CD4-positive, alpha-beta T cell treated with Interleukin-17A for 1 hour (primary cell): ENCODE measurements around the gene SRSF6.
"Not testable (repeated sequence)": the region's sequence is repeated elsewhere in the genome, so short reads cannot be mapped to it uniquely, and the experiment has no call there.

Experiments
- DNase-seq: peaks from one replicate; pipeline ENCODE4 v3.0.0-alpha.2; 2020

SRSF6 gene

GRCh38 chr20:43490038-43490437, 32.3 kb downstream of the SRSF6 start:
- no peak for DNase-seq

DNA sequence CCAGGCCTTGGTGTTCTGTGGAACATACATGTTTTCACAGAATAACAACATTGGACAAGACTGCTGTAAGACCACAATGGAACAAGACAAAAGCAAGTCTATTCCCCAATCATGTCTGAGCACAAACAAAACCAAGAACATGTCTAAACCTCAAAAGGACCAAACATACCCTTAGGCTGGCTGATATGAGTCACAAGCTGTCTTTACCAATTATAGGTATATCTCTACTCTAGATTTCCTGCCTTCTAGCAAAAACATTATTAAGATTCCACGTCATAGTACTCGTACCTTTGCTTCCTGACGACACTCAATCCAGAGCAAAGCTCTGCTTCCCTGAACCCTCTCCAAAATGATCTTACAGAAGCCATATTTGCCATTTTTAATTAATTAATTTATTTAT, 34.4 kb downstream of the SRSF6 start:
- no peak for DNase-seq

GRCh38 chr20:43495388-43495787, 37.7 kb downstream of the SRSF6 start:
- DNase-seq: no peak

DNA sequence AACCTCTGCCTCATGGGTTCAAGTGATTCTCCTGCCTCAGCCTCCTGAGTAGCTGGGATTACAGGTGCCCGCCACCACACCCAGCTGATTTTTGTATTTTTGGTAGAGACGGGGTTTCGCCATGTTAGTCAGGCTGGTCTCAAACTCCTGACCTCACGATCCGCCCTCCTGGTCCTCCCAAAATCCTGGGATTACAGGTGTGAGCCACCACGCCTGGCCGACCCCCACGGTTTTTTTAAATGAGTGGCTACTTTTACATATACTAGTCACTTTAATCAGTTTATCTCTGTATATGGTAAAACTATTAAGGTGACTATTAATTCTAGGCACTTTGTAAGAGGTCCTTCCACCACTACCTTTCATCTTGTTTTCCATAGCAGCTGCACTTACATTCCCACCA, 44.3 kb downstream of the SRSF6 start:
- DNase-seq: not testable (repeated sequence)

- no peak for DNase-seq
These were observed 48.5 kb downstream of the SRSF6 start for GRCh38 chr20:43506238-43506637.

DNA sequence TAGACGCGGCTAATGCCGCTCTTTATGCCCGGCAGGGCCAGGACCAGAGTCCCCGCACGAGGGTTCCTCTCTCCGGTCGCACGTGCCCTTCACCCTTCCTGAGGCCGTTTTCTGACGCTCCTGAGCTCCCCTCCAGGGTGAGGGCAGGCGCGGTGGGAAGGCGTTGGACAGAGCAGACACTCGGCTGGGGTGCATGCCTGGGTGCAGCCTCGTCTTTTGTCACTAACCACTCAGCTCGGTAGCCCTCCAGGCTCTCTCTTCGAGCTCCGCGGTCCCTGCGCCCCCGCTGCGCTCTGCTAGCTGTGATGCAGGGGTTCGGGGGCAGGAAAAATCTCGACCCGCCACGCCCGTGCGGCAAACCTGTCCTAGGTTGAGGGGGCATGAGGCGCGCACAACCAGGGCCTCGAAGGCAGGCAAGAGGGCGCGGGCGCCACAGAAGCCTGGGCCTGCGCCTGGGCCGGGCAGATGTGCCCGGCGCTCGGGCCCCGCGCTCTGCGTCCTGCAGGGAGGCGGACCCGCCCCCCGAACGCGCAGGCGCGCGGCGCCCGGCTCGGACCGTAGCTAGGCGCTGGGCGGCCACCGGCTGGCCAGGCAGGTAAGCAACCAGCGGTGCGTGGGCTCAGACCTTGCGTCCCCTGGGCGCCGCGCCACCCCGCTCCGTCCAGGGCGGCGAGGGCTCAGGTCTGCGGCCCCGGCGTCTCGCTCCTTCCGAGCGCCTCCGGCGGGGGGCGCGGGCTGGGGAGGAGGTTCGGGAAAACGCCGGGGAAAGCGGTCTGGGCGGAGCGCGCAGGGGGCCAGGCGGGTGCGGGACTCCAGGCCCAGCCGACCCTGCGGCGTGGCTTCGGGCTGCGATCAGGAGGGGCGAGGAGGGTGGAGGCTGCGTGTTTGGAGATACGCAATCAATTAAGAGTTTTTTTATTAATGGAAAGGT, 49.7 kb downstream of the SRSF6 start, which contains the start of gene L3MBTL1:
L3MBTL1 (plus strand) TSS at position 548 of the 931 bp plus-strand sequence. CDS start 5,807 bp downstream, outside the sequence.
- no peak for DNase-seq

DNA sequence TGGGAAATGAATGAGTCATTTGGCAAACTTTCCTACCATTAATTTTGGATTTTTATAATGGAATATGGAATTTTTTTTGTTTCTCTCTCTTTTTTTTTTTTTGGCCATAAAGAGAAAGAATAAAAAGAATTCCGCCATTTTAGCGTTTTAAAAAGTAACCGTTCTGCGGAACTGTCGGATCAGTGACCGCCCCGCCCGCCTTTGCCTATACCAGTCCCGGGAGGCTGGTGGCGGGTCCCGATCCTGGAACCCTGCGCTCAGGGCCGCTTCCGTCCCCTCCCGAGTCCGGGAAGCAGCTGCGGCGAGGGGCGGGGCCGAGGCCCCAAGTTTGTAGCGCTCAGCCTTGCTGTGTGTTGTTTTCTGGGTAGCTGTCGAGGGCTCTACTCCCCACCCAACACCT, 50.4 kb downstream of the SRSF6 start:
- DNase-seq: no peak

- DNase-seq: no peak
These were observed 50.9 kb downstream of the SRSF6 start for GRCh38 chr20:43508604-43509040.

- no peak for DNase-seq
These were observed 54.2 kb downstream of the SRSF6 start for GRCh38 chr20:43511879-43512278.

GRCh38 chr20:43513372-43513930, 55.8 kb downstream of the SRSF6 start:
- DNase-seq: no peak
